ENCODE data around the gene TRPV5.

TRPV5 gene

GRCh38 chr7:142908921-142909890, 24.3 kb downstream of the TRPV5 start:
- no peak for DNase-seq (ENCODE audit: low read depth in 2 of 2)

GRCh38 chr7:142908290-142908689, 25.3 kb downstream of the TRPV5 start:
- no peak for DNase-seq (ENCODE audit: low read depth in 2 of 2)

- DNase-seq (ENCODE audit: low read depth in 2 of 2): no peak
These were observed 26.9 kb downstream of the TRPV5 start for GRCh38 chr7:142906643-142907042.

GRCh38 chr7:142905759-142906158, 27.8 kb downstream of the TRPV5 start:
- DNase-seq (ENCODE audit: low read depth in 2 of 2): no peak

GRCh38 chr7:142904128-142904527, 29.4 kb downstream of the TRPV5 start:
- DNase-seq (ENCODE audit: low read depth in 2 of 2): no peak

GRCh38 chr7:142901426-142902259, 31.9 kb downstream of the TRPV5 start:
- DNase-seq (ENCODE audit: low read depth in 2 of 2): no peak

- DNase-seq (ENCODE audit: low read depth in 2 of 2): no peak
These were observed 33.9 kb downstream of the TRPV5 start for GRCh38 chr7:142899661-142900060.

- DNase-seq (ENCODE audit: low read depth in 2 of 2): no peak
These were observed 35.0 kb downstream of the TRPV5 start for GRCh38 chr7:142898377-142899170.

- no peak for DNase-seq (ENCODE audit: low read depth in 2 of 2)
These were observed 35.9 kb downstream of the TRPV5 start for GRCh38 chr7:142897691-142898090.

- DNase-seq (ENCODE audit: low read depth in 2 of 2): no peak
These were observed 36.7 kb downstream of the TRPV5 start for GRCh38 chr7:142896741-142897379.

GRCh38 chr7:142896151-142896550, 37.4 kb downstream of the TRPV5 start:
- no peak for DNase-seq (ENCODE audit: low read depth in 2 of 2)

- DNase-seq (ENCODE audit: low read depth in 2 of 2): no peak
These were observed 38.5 kb downstream of the TRPV5 start for GRCh38 chr7:142894985-142895593.

GRCh38 chr7:142894112-142894984, 39.2 kb downstream of the TRPV5 start:
- DNase-seq (ENCODE audit: low read depth in 2 of 2): no peak

GRCh38 chr7:142892951-142893350, 40.6 kb downstream of the TRPV5 start:
- DNase-seq (ENCODE audit: low read depth in 2 of 2): no peak

- DNase-seq (ENCODE audit: low read depth in 2 of 2): no peak
These were observed 42.0 kb downstream of the TRPV5 start for GRCh38 chr7:142891490-142892082.

GRCh38 chr7:142890874-142891485, 42.6 kb downstream of the TRPV5 start:
- no peak for DNase-seq (ENCODE audit: low read depth in 2 of 2)

- no peak for DNase-seq (ENCODE audit: low read depth in 2 of 2)
These were observed 43.7 kb downstream of the TRPV5 start for GRCh38 chr7:142889816-142890215.

GRCh38 chr7:142887282-142888015, 46.1 kb downstream of the TRPV5 start:
- DNase-seq (ENCODE audit: low read depth in 2 of 2): no peak
